GM19025 (cell line): Measurements from ENCODE around the gene CRIM1.

Source experiments
- ATAC-seq: cut with Tn5 transposase; IDR thresholded peaks from one replicate; pipeline ENCODE4 v1.9.1; 2021; ENCODE audit warnings: mild to moderate bottlenecking, low read depth, moderate library complexity; ENCODE audit not compliant: unreplicated experiment

The CRIM1 gene

GRCh38 chr2:36476411-36476810 lies 120.8 kb downstream of the CRIM1 start:
- no peak for ATAC-seq

- ATAC-seq, result no peak
Measured at GRCh38 chr2:36477315-36477714, 121.7 kb downstream of the CRIM1 start.

DNA sequence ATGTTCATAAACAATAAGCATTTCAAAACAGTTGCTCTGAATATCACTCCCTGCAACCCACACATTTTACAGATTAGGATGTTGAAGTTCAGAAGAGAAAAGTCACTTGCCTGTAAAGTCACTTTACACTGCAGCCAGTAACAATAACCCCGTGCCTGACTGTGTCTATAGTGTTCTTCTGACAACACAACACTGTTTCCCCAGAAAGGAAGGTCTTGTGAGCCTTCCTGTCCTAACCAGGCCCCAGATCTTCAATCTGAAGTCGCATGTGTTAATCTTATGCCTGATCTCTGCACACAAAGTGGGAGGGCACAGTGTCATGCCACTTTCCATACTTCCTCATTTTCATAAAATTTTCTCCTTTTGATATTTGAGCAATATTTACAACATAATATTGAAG lies 122.2 kb downstream of the CRIM1 start:
- ATAC-seq, result no peak

- ATAC-seq, result no peak
Measured at GRCh38 chr2:36478332-36478738, 122.8 kb downstream of the CRIM1 start.

- ATAC-seq, result no peak
Measured at GRCh38 chr2:36478999-36479398, 123.4 kb downstream of the CRIM1 start.

DNA sequence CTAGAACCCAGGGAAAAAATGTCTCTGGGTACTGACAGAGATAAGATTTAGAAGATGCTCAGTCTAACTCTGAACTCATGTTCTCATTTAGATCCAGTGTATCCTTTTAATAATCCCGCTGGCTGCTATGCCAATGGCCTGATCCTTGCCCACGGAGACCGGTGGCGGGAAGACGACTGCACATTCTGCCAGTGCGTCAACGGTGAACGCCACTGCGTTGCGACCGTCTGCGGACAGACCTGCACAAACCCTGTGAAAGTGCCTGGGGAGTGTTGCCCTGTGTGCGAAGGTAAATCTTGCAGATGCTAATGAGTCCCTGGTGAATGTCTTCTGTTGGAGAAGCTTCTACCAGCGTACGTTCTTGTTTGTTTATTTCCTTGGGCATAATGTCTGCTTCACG lies 123.8 kb downstream of the CRIM1 start:
- ATAC-seq, result no peak

GRCh38 chr2:36480028-36480427 lies 124.5 kb downstream of the CRIM1 start:
- no peak for ATAC-seq

GRCh38 chr2:36480636-36481035 lies 125.1 kb downstream of the CRIM1 start:
- ATAC-seq, result no peak

DNA sequence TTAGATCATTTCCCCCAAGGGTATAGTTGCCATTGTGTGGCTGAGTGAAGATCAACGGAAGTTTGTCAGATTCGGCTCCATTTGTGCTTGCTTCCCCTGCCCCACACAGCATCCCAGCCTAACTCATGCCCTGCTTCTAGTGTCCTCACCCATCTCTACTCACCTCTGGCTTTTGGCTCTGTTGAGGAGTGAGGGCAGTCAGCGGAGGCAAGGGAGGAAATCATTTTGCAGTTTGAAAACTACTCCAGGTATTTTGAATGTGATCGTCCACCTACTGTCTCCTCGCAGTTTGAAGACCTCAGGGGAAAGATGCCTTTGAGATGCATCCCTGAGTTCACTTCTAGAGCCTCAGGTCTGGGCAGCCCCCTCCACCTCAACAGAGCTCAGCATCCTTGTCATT lies 126.1 kb downstream of the CRIM1 start:
- no peak for ATAC-seq

DNA sequence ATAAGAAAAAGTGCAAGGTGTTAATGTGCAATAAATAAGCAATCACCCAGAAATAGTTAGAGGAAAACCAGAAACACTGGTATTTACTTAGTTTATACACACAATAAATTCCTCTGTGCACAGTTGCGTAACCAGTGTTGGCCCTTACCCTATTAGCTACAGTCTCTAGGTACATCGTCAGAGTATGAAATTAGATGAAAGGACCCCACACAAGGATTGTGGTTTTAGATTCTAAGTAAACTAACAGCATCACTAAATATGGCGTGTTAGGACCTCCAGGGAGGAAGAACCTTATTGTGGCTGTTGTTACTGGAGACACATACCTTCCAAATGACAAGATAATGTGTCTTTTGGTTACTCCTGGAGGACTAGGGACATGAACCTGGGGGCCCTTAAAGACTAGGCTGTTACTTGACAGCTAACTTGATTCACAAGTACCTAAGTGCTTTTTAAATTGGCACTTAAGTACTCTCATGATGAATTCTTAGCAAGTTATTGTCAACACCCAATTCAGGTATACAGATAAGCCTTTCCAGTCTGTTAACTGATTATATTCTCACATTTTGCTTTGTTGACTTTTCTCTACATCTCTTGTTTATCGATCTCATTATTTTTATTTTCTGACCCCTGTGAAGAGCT lies 127.1 kb downstream of the CRIM1 start:
- no peak for ATAC-seq

- no peak for ATAC-seq
Measured at GRCh38 chr2:36483290-36483689, 127.7 kb downstream of the CRIM1 start.

DNA sequence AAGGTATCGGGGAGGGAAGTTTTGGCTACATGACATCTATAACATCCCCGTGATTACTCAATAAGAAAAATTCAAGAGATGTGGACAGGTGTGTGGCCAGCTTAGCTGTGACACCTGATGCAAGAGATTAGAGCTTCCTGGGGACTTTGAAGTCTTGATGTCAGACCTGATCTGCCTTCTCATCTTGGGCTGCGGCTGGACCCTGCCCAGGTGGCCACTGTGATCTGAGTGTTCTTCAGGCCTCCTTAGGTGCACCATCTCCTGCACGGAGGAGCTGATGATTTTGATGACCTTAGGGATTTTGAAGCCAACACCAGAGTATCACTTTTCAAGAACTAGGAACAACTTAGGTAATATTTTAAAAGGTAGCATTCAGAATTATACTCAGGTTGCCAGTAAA lies 128.9 kb downstream of the CRIM1 start:
- ATAC-seq, result no peak

DNA sequence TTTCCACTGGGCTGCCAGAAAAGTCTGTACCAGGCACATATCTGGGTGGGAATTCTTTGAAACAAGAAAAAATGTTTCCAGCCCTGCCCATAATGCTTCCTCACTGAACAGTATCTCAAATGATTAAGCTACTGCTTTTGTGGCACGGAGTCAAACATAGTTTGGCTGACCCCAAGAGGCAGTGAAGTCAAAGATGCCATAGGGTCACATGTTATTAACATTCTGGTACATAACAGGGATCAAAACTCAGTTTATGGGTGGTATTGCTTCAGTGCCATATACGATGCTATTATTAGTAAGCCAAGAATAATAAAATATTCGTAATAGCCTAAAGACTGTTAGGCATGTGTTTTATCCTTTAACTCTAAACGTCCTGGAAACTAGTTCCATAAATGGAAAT lies 129.9 kb downstream of the CRIM1 start:
- ATAC-seq, result no peak

GRCh38 chr2:36486521-36487044 lies 131.0 kb downstream of the CRIM1 start:
- ATAC-seq, result no peak

DNA sequence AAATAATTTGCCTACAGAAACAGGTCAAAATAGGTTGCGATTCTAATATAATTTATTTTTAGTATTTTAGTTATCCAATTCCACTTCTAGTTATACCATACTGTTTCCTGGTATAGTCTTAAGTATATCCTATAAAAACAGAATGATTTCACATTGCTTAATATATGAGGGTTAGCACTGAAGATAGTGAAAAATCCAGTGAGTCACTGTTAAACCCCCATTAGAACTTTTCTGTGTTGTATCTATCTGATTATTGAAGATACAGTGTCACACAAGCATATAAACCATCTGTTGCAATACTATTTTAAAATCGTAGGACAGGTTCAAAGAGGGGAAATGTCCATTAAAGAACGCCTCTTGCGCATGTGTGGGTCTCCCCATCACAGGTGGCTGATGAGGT lies 132.4 kb downstream of the CRIM1 start:
- no peak for ATAC-seq

GRCh38 chr2:36489281-36489680 lies 133.7 kb downstream of the CRIM1 start:
- ATAC-seq, result no peak

GRCh38 chr2:36490749-36491148 lies 135.2 kb downstream of the CRIM1 start:
- no peak for ATAC-seq

GRCh38 chr2:36492216-36492945 lies 136.8 kb downstream of the CRIM1 start:
- ATAC-seq, result no peak

GRCh38 chr2:36493306-36493705 lies 137.7 kb downstream of the CRIM1 start:
- ATAC-seq, result no peak

DNA sequence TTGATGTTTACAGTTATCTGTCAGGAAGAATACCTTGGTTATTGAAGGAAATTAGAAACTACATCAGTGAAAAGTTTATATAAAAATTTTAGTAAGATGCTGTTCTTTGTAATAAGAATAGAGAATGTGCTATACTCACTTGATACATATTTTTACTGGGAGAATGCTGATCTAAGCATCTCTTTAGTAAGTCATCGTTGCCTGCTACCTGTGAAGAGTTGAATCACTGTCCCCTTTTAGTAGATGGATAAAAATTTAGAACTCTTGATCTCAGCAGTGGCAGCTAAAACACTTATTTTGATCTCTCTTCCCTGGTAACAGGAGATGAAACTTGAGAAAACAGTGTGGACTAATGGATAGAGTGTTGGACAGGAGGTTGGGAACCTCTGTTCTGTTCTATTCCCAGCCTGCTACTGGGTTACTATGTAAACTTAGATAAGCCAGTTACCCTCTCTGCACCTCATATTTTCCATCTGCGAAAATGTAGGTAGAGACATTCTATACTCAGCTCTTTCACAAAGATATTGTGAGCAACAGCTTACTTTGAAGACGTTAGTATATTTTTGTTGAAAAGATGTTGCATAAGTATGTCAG lies 142.1 kb downstream of the CRIM1 start:
- ATAC-seq, result no peak

GRCh38 chr2:36499128-36499820 lies 143.7 kb downstream of the CRIM1 start:
- ATAC-seq, result no peak
